Loucy (cell line): ENCODE results near the gene OLFML1.

Source experiments
- H2AFZ ChIP-seq: fragments of 200-600 bp; sonication (generic); 2 replicates; pipeline ENCODE4 v1.6.0; 2016; ENCODE audit warnings: antibody characterized with exemption, mild to moderate bottlenecking, low read length, moderate library complexity
- H3F3A ChIP-seq: fragments of 200-600 bp; 2 replicates; pipeline ENCODE4 v1.6.0; 2016; ENCODE audit warnings: antibody characterized with exemption, low read depth, mild to moderate bottlenecking
- H3K27me3 ChIP-seq: fragments of 200-600 bp; sonication (generic); 2 replicates; pipeline ENCODE4 v1.6.1; 2014; ENCODE audit warnings: low read length, mild to moderate bottlenecking; ENCODE audit not compliant: insufficient read depth, poor library complexity, severe bottlenecking
- H3K36me3 ChIP-seq: fragments of 200-600 bp; sonication (generic); 2 replicates; pipeline ENCODE4 v1.6.1; 2016; ENCODE audit warnings: low read length; ENCODE audit not compliant: insufficient read depth
- H3K4me1 ChIP-seq: fragments of 200-600 bp; sonication (generic); 2 replicates; pipeline ENCODE4 v1.5.1; 2014; ENCODE audit warnings: low read length, mild to moderate bottlenecking; ENCODE audit not compliant: insufficient read depth, poor library complexity, severe bottlenecking
- H3K4me2 ChIP-seq: fragments of 200-600 bp; sonication (generic); 2 replicates; pipeline ENCODE4 v1.6.0; 2014; ENCODE audit warnings: antibody characterized with exemption, low read length, low read depth, mild to moderate bottlenecking; ENCODE audit not compliant: poor library complexity, severe bottlenecking
- H3K4me3 ChIP-seq: fragments of 200-600 bp; sonication (generic); 2 replicates; pipeline ENCODE4 v1.5.1; 2014; ENCODE audit warnings: low read length, mild to moderate bottlenecking, mixed read lengths; ENCODE audit not compliant: poor library complexity, severe bottlenecking
- H3K79me2 ChIP-seq: fragments of 200-600 bp; sonication (generic); 2 replicates; pipeline ENCODE4 v1.6.1; 2014; ENCODE audit warnings: low read length; ENCODE audit not compliant: insufficient read depth
- H3K9ac ChIP-seq: fragments of 200-600 bp; sonication (generic); 2 replicates; pipeline ENCODE4 v1.6.0; 2014; ENCODE audit warnings: mild to moderate bottlenecking, low read depth, low read length, moderate library complexity; ENCODE audit not compliant: poor library complexity, severe bottlenecking
- H3K9me2 ChIP-seq: fragments of 200-600 bp; sonication (generic); replicated peaks from 2 replicates; pipeline ENCODE4 v1.6.1; 2016; ENCODE audit warnings: low read depth, low read length, mixed read lengths
- H3K9me3 ChIP-seq: fragments of 200-600 bp; sonication (generic); 2 replicates; pipeline ENCODE4 v1.6.1; 2014; ENCODE audit warnings: mild to moderate bottlenecking, antibody characterized with exemption, low read length, low read depth; ENCODE audit not compliant: insufficient read depth
- H4K20me1 ChIP-seq: fragments of 200-600 bp; sonication (generic); 2 replicates; pipeline ENCODE4 v1.6.0; 2014; ENCODE audit warnings: antibody characterized with exemption, low read length, mild to moderate bottlenecking; ENCODE audit not compliant: insufficient read depth, poor library complexity, severe bottlenecking
- EZH2phosphoT487 ChIP-seq: fragments of 200-600 bp; IDR thresholded peaks from 2 replicates; pipeline ENCODE4 v1.6.1; 2018; ENCODE audit warnings: antibody characterized with exemption, mild to moderate bottlenecking, moderate library complexity, borderline replicate concordance
- TF ChIP-seq, protein P1 (sequence below): fragments of 200-600 bp; sonication (generic); conservative IDR thresholded peaks from 2 replicates; pipeline ENCODE4 v1.5.1; 2014; ENCODE audit warnings: mild to moderate bottlenecking, antibody characterized with exemption, low read length

OLFML1 gene

DNA sequence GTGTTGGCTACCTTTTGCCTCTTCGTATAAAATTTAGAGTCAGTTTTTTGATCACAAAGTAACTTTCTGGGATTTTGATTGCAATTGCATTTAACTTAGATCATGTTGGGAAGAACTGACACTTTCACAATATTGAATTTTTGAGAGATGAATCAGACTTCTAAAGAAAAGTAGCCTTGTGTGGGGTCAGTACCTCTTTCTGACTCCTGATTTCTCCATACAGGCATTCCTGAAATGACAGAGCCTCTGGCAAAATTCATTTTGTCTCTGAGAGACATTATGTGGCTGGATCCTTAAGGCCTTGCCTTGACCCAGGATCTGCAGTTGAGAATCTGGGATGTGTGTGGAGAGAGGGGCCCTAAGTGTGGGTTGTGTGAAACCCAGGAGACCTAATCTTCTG is 66.3 kb downstream of the OLFML1 start:
- Histone ChIP-seq H3K4me2 (no peak overlapping the region), H2AFZ (no peak overlapping the region), H3K9ac (no peak overlapping the region), H3F3A (no peaks in the 10 kb centered on the region), H3K4me3 (no peak overlapping the region), H3K27me3 (no peaks in the 10 kb centered on the region), H3K9me2 (no peaks in the 10 kb centered on the region), H3K4me1 (no peaks in the 10 kb centered on the region), H4K20me1 (no peaks in the 10 kb centered on the region), H3K79me2 (no peaks in the 10 kb centered on the region), H3K9me3 (no peaks in the 10 kb centered on the region), H3K36me3 (no peaks in the 10 kb centered on the region)
- TF ChIP-seq, protein P1, sequence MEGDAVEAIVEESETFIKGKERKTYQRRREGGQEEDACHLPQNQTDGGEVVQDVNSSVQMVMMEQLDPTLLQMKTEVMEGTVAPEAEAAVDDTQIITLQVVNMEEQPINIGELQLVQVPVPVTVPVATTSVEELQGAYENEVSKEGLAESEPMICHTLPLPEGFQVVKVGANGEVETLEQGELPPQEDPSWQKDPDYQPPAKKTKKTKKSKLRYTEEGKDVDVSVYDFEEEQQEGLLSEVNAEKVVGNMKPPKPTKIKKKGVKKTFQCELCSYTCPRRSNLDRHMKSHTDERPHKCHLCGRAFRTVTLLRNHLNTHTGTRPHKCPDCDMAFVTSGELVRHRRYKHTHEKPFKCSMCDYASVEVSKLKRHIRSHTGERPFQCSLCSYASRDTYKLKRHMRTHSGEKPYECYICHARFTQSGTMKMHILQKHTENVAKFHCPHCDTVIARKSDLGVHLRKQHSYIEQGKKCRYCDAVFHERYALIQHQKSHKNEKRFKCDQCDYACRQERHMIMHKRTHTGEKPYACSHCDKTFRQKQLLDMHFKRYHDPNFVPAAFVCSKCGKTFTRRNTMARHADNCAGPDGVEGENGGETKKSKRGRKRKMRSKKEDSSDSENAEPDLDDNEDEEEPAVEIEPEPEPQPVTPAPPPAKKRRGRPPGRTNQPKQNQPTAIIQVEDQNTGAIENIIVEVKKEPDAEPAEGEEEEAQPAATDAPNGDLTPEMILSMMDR = no peak
- TF ChIP-seq EZH2phosphoT487 = no peak

DNA sequence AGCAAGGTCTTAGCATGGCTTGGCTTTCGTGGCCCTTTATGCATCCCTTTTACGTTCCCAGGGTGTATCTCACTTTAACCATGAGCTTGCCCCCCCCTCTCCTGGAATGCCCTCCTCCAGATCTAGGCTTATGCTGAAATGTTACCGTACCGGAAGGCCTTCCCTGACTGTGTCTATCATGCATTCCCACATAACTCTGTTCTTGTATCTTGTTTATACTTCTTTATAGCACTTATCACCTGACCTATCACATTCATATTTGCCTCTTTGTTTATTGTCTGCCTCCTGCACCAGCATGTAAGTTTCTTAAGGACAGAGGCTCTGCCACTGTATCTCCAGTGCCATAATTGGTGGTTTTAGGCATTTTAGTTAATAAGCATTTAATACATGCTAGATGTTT is 67.4 kb downstream of the OLFML1 start:
- Histone ChIP-seq H3K9me2 (no peaks in the 10 kb centered on the region), H3K36me3 (no peaks in the 10 kb centered on the region), H3K4me2 (no peak overlapping the region), H3K9me3 (no peaks in the 10 kb centered on the region), H3K4me3 (no peak overlapping the region), H3K4me1 (no peaks in the 10 kb centered on the region), H3F3A (no peaks in the 10 kb centered on the region), H2AFZ (no peak overlapping the region), H3K27me3 (no peaks in the 10 kb centered on the region), H3K79me2 (no peaks in the 10 kb centered on the region), H3K9ac (no peak overlapping the region), H4K20me1 (no peaks in the 10 kb centered on the region)
- no peak for TF ChIP-seq EZH2phosphoT487
- TF ChIP-seq, protein P1 = no peak

DNA sequence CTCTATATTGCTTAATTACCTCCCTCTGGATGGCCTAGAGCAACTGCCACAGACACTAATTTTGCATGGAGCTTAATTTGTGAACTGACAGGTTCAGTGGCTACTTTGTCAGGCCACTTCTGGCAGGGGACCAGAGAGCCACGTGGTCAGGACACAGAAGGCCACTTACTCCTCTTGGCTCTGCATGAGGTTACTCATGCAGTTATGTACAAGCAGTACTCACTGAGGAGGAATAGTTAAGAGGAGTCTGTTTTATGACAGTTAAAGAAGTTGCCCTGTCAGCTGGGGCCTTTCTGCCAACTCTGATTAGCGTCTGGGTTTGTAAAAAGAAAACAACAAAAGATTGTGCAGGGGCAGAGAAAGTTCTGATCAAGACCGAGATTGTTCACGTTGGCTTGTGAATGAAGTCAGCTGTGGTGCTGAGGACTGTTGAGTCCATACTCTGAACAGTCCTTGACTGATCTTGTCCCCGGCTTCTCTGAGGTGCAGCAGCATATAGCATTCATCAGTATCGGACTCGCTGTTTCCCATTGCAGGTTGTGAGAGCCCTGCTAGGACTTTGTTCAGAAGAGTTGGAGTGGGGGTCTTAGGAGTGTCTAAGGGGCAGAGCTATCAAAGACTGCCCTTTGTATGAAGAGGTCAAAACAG is 69.9 kb downstream of the OLFML1 start:
- no peaks in the 10 kb centered on the region for H3K4me1 ChIP-seq
- H3K4me2 ChIP-seq = no peak overlapping the region
- no peaks in the 10 kb centered on the region for H3F3A ChIP-seq
- no peak for TF ChIP-seq EZH2phosphoT487
- TF ChIP-seq, protein P1 = no peak
- H3K4me3 ChIP-seq = no peak overlapping the region
- no peaks in the 10 kb centered on the region for H3K79me2 ChIP-seq
- H3K9ac ChIP-seq = no peak overlapping the region
- no peaks in the 10 kb centered on the region for H3K27me3 ChIP-seq
- H2AFZ ChIP-seq = no peak overlapping the region
- no peaks in the 10 kb centered on the region for H4K20me1 ChIP-seq
- no peaks in the 10 kb centered on the region for H3K36me3 ChIP-seq
- H3K9me2 ChIP-seq = no peaks in the 10 kb centered on the region
- H3K9me3 ChIP-seq = no peaks in the 10 kb centered on the region
